ENCODE data around the gene FHL2. TPM values are rescaled to one million over a fixed set of nuclear protein-coding genes. Genes with fewer than 3 reads are reported as not detected.

Gene FHL2
- total RNA-seq, 1 donor from 2014 or later = 260 TPM

DNA sequence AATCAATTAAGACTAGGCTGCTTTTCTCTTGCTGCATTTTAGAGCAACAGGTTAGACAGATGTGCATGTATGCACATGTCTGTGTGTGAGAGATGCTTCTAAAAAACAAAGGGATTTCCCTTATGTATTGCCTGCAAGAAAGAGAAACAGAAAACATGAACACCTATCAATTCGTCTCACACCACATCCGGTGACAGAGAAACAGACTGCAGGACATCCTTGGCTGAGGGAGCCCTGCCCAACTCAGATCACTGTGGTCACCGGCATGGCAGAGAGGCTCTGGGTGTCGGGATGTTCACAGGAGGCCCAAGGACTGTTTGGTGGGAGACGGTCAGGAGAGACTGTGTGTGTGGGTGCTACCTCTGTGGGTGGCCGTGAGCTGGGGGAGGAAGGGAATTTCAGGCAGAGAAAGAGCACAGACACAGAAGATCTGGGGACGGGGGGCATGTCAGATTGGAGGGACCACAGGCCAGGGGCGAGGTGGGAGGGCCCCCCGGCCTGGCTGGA, 24.9 kb downstream of the FHL2 start:
- TF ChIP-seq, protein P1, sequence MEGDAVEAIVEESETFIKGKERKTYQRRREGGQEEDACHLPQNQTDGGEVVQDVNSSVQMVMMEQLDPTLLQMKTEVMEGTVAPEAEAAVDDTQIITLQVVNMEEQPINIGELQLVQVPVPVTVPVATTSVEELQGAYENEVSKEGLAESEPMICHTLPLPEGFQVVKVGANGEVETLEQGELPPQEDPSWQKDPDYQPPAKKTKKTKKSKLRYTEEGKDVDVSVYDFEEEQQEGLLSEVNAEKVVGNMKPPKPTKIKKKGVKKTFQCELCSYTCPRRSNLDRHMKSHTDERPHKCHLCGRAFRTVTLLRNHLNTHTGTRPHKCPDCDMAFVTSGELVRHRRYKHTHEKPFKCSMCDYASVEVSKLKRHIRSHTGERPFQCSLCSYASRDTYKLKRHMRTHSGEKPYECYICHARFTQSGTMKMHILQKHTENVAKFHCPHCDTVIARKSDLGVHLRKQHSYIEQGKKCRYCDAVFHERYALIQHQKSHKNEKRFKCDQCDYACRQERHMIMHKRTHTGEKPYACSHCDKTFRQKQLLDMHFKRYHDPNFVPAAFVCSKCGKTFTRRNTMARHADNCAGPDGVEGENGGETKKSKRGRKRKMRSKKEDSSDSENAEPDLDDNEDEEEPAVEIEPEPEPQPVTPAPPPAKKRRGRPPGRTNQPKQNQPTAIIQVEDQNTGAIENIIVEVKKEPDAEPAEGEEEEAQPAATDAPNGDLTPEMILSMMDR (IDR thresholded peaks at IDR 0.05; ENCODE audit: insufficient read depth, low read length, poor library complexity, severe bottlenecking) = no peak
- H3K36me3 ChIP-seq (ENCODE audit: control insufficient read depth, insufficient read depth, low read length) = peaks cover 9% of the 10 kb centered on the region
- H3K4me3 ChIP-seq (ENCODE audit: low read depth, low read length) = no peak overlapping the region
- no peak for DNase-seq (ENCODE audit: low read depth)
- H3K27me3 ChIP-seq (ENCODE audit: control insufficient read depth, insufficient read depth, low read length) = no peaks in the 10 kb centered on the region

GRCh38 chr2:105373344-105373781, 25.5 kb downstream of the FHL2 start:
- DNase-seq (ENCODE audit: low read depth) = no peak
- TF ChIP-seq, protein P1 (IDR thresholded peaks at IDR 0.05; ENCODE audit: insufficient read depth, low read length, poor library complexity, severe bottlenecking) = no peak
- Histone ChIP-seq H3K4me3 (ENCODE audit: low read depth, low read length) (no peak overlapping the region), H3K27me3 (ENCODE audit: control insufficient read depth, insufficient read depth, low read length) (no peaks in the 10 kb centered on the region), H3K36me3 (ENCODE audit: control insufficient read depth, insufficient read depth, low read length) (peaks cover 9% of the 10 kb centered on the region)

GRCh38 chr2:105371810-105372209, 27.0 kb downstream of the FHL2 start:
- TF ChIP-seq, protein P1 (IDR thresholded peaks at IDR 0.05; ENCODE audit: insufficient read depth, low read length, poor library complexity, severe bottlenecking) = no peak
- Histone ChIP-seq H3K36me3 (ENCODE audit: control insufficient read depth, insufficient read depth, low read length) (peaks cover 8% of the 10 kb centered on the region), H3K4me3 (ENCODE audit: low read depth, low read length) (no peak overlapping the region), H3K27me3 (ENCODE audit: control insufficient read depth, insufficient read depth, low read length) (no peaks in the 10 kb centered on the region)
- no peak for DNase-seq (ENCODE audit: low read depth)

DNA sequence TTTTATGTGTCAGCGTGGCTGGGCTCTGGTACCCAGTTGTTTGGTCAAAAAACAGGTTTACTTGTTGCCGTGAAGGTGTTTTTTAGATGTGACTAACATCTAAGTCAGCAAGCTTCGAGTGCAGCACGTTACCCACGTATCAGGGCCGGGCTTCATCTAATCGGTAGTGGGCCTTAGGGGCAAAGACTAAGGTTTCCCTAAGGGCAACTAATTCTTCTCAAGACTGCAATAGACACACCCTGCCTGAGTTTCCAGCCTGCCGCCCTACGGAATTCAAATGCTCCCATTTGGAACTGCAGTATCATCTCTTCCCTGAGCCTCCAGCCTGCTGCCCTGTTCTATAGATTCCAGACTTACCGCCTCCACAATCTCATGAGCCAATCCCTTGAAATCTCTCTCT, 27.7 kb downstream of the FHL2 start:
- Histone ChIP-seq H3K36me3 (ENCODE audit: control insufficient read depth, insufficient read depth, low read length) (peaks cover 8% of the 10 kb centered on the region), H3K4me3 (ENCODE audit: low read depth, low read length) (no peak overlapping the region), H3K27me3 (ENCODE audit: control insufficient read depth, insufficient read depth, low read length) (no peaks in the 10 kb centered on the region)
- TF ChIP-seq, protein P1 (IDR thresholded peaks at IDR 0.05; ENCODE audit: insufficient read depth, low read length, poor library complexity, severe bottlenecking) = no peak
- no peak for DNase-seq (ENCODE audit: low read depth)

DNA sequence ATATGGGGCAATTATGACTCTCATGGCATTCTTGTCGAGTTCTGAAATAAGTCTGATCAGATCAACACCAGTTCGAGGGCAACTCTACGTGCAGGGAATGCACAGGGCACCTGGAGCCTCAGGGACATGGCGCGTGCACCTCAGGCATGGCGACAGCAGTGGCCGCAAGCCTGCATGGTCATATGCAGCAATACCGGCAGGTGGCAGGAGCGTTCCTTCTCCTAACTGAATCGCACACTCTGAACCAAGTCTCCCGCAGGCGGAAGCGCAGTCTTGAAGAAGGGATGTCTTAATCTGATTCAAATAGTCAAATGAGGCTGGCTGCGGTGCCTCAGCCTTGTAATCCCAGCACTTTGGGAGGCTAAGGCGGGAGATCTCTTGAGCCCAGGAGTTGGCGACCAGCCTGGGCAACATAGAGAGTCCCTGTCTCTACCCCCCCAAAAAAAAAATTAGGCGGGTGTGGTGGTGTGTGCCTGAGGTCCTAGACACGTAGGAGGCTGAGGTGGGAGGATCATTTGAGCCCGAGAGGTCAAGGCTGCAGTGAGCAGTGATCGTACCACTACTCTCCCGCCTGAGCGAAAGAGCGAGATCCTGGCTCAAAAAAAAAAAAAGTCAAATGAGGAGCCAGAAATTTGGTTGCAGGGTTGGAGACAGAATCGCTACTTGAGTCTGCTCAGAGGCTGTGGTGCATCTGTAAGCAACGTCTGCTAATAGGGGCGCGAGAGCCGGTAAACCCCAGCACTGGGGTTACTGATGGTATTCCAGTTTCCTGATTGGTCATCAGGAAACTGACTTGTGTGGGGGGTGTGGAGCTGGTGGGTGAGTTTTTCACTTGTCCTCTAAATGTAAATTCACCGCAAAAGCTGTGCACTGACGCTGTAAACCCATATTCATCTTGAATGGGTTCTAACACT, 28.8 kb downstream of the FHL2 start:
- Histone ChIP-seq H3K27me3 (ENCODE audit: control insufficient read depth, insufficient read depth, low read length) (no peaks in the 10 kb centered on the region), H3K4me3 (ENCODE audit: low read depth, low read length) (no peak overlapping the region), H3K36me3 (ENCODE audit: control insufficient read depth, insufficient read depth, low read length) (peaks cover 8% of the 10 kb centered on the region)
- no peak for DNase-seq (ENCODE audit: low read depth)
- TF ChIP-seq, protein P1 (IDR thresholded peaks at IDR 0.05; ENCODE audit: insufficient read depth, low read length, poor library complexity, severe bottlenecking) = peak; percentile 85

Data from kidney epithelial cell (primary cell).